SK-N-SH (cell line): ENCODE measurements around the gene MEG3. TPM values are rescaled to one million over a fixed set of nuclear protein-coding genes. Genes with fewer than 3 reads are reported as not detected.

ENCODE experiments used
- CTCF ChIA-PET: fragments of 300-600, 350-600 bp; formaldehyde crosslinking; extraction: SDS; loops from one replicate; lab custom pipeline; 2021; lab: Yijun Ruan, JAX
- POLR2A ChIA-PET: fragments of 350-600 bp; sonication (Branson Sonifier 250); formaldehyde crosslinking; extraction: SDS; loops from one replicate; lab custom pipeline; 2020; ENCODE audit warnings: antibody characterized with exemption, inconsistent platforms; lab: Yijun Ruan, JAX
- DNase-seq: peaks from one replicate; pipeline ENCODE4 v3.0.0; 2012
- H2AFZ ChIP-seq: fragments of 200-600 bp; sonication (generic); 2 replicates; pipeline ENCODE4 v1.8.1; 2016; ENCODE audit warnings: antibody characterized with exemption, mild to moderate bottlenecking, low read depth
- H3F3A ChIP-seq: fragments of 200-600 bp; sonication (generic); replicated peaks from 2 replicates; pipeline ENCODE3; 2016; ENCODE audit warnings: antibody characterized with exemption, mild to moderate bottlenecking; ENCODE audit not compliant: insufficient read depth
- H3K27ac ChIP-seq, 2 experiments: fragments of 200-500 bp in 1 of 2; fragments of 200-600 bp in 1 of 2; sonication (Bioruptor generic) in 1 of 2; sonication (generic), shearing (Covaris generic) in 1 of 2; 2 replicates each; pipeline versions ENCODE4 v1.5.1 to v1.6.1; 2014 to 2016; ENCODE audit warnings: low read depth in 2 of 2, inconsistent platforms in 1 of 2, low read length in 1 of 2, mild to moderate bottlenecking in 1 of 2, mixed read lengths in 1 of 2
- H3K27me3 ChIP-seq: fragments of 200-600 bp; sonication (generic), shearing (Covaris generic); 2 replicates; pipeline ENCODE4 v1.6.1; 2016; ENCODE audit warnings: mixed run types; ENCODE audit not compliant: insufficient read depth
- H3K36me3 ChIP-seq, 2 experiments: fragments of 200-500 bp in 1 of 2; fragments of 200-600 bp in 1 of 2; sonication (Bioruptor generic) in 1 of 2; sonication (generic) in 1 of 2; replicated peaks in 1 of 2; 2 replicates each; pipeline versions ENCODE3 to v1.5.1; 2014 to 2016; ENCODE audit warnings: low read length in 1 of 2, mild to moderate bottlenecking in 1 of 2; ENCODE audit not compliant: insufficient read depth in 2 of 2, control insufficient read depth in 1 of 2
- H3K4me1 ChIP-seq, 2 experiments: fragments of 200-500 bp in 1 of 2; fragments of 200-600 bp in 1 of 2; sonication (Bioruptor generic) in 1 of 2; sonication (generic), shearing (Covaris generic) in 1 of 2; 2 replicates each; pipeline versions ENCODE4 v1.5.1 to v1.6.1; 2014 to 2016; ENCODE audit warnings: low read depth in 1 of 2, low read length in 1 of 2, mixed run types in 1 of 2; ENCODE audit not compliant: insufficient read depth in 2 of 2, control insufficient read depth in 1 of 2
- H3K4me2 ChIP-seq: fragments of 200-600 bp; sonication (generic), shearing (Covaris generic); 2 replicates; pipeline ENCODE4 v1.6.1; 2017; ENCODE audit warnings: mixed run types
- H3K4me3 ChIP-seq, 2 experiments: fragments of 200-500 bp in 1 of 2; fragments of 200-600 bp in 1 of 2; sonication (Bioruptor generic) in 1 of 2; sonication (generic), shearing (Covaris generic) in 1 of 2; 2 replicates each; pipeline versions ENCODE4 v1.5.1 to v1.8.1; 2014 to 2016; ENCODE audit warnings: low read depth in 2 of 2, inconsistent platforms in 1 of 2, low read length in 1 of 2, mild to moderate bottlenecking in 1 of 2, mixed read lengths in 1 of 2, moderate library complexity in 1 of 2
- H3K79me2 ChIP-seq: fragments of 200-600 bp; sonication (generic); 2 replicates; pipeline ENCODE4 v1.8.1; 2017; ENCODE audit warnings: mild to moderate bottlenecking; ENCODE audit not compliant: insufficient read depth
- H3K9ac ChIP-seq: fragments of 200-600 bp; sonication (generic); 2 replicates; pipeline ENCODE4 v1.6.1; 2017; ENCODE audit warnings: mixed run types
- H3K9me2 ChIP-seq: fragments of 200-600 bp; sonication (generic); 2 replicates; pipeline ENCODE4 v1.6.1; 2017; ENCODE audit warnings: mixed run types
- H3K9me3 ChIP-seq: fragments of 200-600 bp; sonication (generic); 2 replicates; pipeline ENCODE4 v1.6.1; 2017; ENCODE audit warnings: mixed run types, mild to moderate bottlenecking, moderate library complexity
- H4K20me1 ChIP-seq: fragments of 200-600 bp; sonication (generic); 2 replicates; pipeline ENCODE4 v1.6.1; 2017; ENCODE audit warnings: mild to moderate bottlenecking, mixed run types; ENCODE audit not compliant: insufficient read depth
- EP300 ChIP-seq, 2 experiments: IDR thresholded peaks; 2 replicates each; pipeline versions ENCODE4 v1.4.0 to v1.6.1; 2012; ENCODE audit warnings: borderline replicate concordance in 1 of 2, low read depth in 1 of 2, low read length in 1 of 2
- MEF2A ChIP-seq: IDR thresholded peaks from 2 replicates; pipeline ENCODE4 v1.4.0; 2012; ENCODE audit warnings: low read depth, borderline replicate concordance
- WGBS: methylation state at CpG from one replicate; pipeline ENCODE4 v1.1.6; 2017; ENCODE audit warnings: low lambda C conversion rate; 5-methylcytosine and 5-hydroxymethylcytosine counted together
- polyA plus RNA-seq, 3 experiments: library from polyadenylated mRNA; depleted of rRNA; stranded (reverse); fragments of >200 nt; gene quantifications; 2 replicates each; pipeline ENCODE4 v1.2.3, GENCODE V29; 2012
- TF ChIP-seq, protein P1 (sequence below): fragments of 200-600 bp; sonication (generic); IDR thresholded peaks from 2 replicates; pipeline ENCODE4 v1.6.1; 2017; ENCODE audit warnings: antibody characterized with exemption, mild to moderate bottlenecking, moderate library complexity
- TF ChIP-seq, protein P2 (sequence below): IDR thresholded peaks from 2 replicates; pipeline ENCODE4 v1.4.0; 2012; ENCODE audit warnings: low read depth, borderline replicate concordance
- TF ChIP-seq, protein P3 (sequence below): IDR thresholded peaks from 2 replicates; pipeline ENCODE4 v1.4.0; 2012; ENCODE audit warnings: low read depth
- TF ChIP-seq, protein P4 (sequence below): IDR thresholded peaks from 2 replicates; pipeline ENCODE4; 2012

The MEG3 gene
- polyA plus RNA-seq, 1 of the 3 experiments (the other 2 are of a cell fraction), result not detected

DNA sequence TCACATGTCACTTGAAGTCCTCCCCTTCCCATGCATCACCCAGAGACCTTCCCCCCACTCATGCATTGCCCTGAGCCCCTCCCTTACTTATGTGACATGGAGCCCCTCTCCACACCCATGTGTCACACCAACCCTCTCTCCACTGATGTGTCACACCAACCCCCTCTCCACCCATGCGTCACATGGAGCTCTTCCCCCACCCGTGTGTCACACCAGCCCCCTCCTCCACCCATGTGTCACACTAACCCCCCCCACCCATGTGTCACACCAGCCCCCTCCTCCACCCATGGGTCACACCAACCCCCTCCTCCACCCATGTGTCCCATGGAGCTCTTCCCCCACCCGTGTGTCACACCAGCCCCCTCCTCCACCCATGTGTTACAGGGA, 47.2 kb downstream of the MEG3 start:
- DNase-seq, result no peak
- no peak overlapping the region for H3K9ac ChIP-seq
- TF ChIP-seq, protein P1, sequence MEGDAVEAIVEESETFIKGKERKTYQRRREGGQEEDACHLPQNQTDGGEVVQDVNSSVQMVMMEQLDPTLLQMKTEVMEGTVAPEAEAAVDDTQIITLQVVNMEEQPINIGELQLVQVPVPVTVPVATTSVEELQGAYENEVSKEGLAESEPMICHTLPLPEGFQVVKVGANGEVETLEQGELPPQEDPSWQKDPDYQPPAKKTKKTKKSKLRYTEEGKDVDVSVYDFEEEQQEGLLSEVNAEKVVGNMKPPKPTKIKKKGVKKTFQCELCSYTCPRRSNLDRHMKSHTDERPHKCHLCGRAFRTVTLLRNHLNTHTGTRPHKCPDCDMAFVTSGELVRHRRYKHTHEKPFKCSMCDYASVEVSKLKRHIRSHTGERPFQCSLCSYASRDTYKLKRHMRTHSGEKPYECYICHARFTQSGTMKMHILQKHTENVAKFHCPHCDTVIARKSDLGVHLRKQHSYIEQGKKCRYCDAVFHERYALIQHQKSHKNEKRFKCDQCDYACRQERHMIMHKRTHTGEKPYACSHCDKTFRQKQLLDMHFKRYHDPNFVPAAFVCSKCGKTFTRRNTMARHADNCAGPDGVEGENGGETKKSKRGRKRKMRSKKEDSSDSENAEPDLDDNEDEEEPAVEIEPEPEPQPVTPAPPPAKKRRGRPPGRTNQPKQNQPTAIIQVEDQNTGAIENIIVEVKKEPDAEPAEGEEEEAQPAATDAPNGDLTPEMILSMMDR, result no peak
- TF ChIP-seq, protein P2, sequence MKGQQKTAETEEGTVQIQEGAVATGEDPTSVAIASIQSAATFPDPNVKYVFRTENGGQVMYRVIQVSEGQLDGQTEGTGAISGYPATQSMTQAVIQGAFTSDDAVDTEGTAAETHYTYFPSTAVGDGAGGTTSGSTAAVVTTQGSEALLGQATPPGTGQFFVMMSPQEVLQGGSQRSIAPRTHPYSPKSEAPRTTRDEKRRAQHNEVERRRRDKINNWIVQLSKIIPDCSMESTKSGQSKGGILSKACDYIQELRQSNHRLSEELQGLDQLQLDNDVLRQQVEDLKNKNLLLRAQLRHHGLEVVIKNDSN, result no peak
- TF ChIP-seq EP300 (IDR thresholded peaks at IDR 0.05; ENCODE audit: borderline replicate concordance in 1 of 2, low read depth in 1 of 2, low read length in 1 of 2) (no peak), MEF2A (no peak)
- TF ChIP-seq, protein P3, sequence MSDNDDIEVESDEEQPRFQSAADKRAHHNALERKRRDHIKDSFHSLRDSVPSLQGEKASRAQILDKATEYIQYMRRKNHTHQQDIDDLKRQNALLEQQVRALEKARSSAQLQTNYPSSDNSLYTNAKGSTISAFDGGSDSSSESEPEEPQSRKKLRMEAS, result no peak
- TF ChIP-seq, all 33 proteins: peak for 0
- H3K36me3 ChIP-seq, result no peaks in the 10 kb centered on the region
- no peak overlapping the region for H3K4me3 ChIP-seq
- H4K20me1 ChIP-seq, result no peaks in the 10 kb centered on the region
- H3K4me1 ChIP-seq, result peaks cover 0 to 2% of the 10 kb centered on the region in 2 experiments; a peak in 1 of 4 replicates
- H2AFZ ChIP-seq, result no peak overlapping the region
- H3K4me2 ChIP-seq, result no peak overlapping the region
- CTCF ChIA-PET, result interaction anchor here (0.6 to 1.7 kb wide), 2 partner anchors 21 to 713 kb away, joined by 3 to 4 read pairs; no protein-coding TSS in a partner anchor
- POLR2A ChIA-PET, result no interaction called here
- H3K27me3 ChIP-seq, result no peaks in the 10 kb centered on the region
- H3F3A ChIP-seq, result no peaks in the 10 kb centered on the region
- H3K9me3 ChIP-seq, result no peaks in the 10 kb centered on the region
- H3K27ac ChIP-seq, result no peak overlapping the region
- no peaks in the 10 kb centered on the region for H3K79me2 ChIP-seq
- 45% methylated on average over 3 of the region's 3 CpGs for WGBS
- H3K9me2 ChIP-seq, result no peaks in the 10 kb centered on the region

DNA sequence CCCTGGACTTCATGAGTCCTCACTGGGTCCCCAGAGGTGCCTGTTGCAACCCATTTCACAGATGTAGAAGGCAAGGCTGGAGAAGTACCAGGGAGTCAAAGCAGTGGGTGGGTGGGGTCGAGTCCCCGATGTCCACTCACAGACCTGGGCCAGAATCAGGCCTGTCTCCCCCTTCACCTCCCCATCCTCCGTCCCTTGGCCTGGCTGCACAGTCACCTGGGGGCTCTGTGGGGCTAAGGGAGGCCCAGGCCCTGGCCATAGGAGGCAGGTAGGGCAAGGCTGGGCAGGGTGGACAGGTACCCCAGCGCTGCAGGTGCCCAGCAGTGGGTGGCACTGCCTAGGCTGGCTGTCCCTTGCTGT, 48.1 kb downstream of the MEG3 start:
- CTCF ChIA-PET, result interaction anchor here (1.7 kb wide), 1 partner anchor 22 kb away, joined by 4 read pairs; no protein-coding TSS in a partner anchor
- no CpG with 5 or more reads among the region's 4 CpGs for WGBS
- Histone ChIP-seq H3K9me2 (no peaks in the 10 kb centered on the region), H3K27me3 (no peaks in the 10 kb centered on the region), H3K4me2 (no peak overlapping the region), H3F3A (no peaks in the 10 kb centered on the region), H3K79me2 (no peaks in the 10 kb centered on the region), H3K4me3 (no peak overlapping the region), H3K9ac (no peak overlapping the region), H3K36me3 (no peaks in the 10 kb centered on the region), H2AFZ (no peak overlapping the region), H4K20me1 (no peaks in the 10 kb centered on the region), H3K4me1 (peaks cover 0 to 7% of the 10 kb centered on the region in 2 experiments; a peak in 1 of 4 replicates), H3K9me3 (no peaks in the 10 kb centered on the region), H3K27ac (no peak overlapping the region)
- TF ChIP-seq, protein P4, sequence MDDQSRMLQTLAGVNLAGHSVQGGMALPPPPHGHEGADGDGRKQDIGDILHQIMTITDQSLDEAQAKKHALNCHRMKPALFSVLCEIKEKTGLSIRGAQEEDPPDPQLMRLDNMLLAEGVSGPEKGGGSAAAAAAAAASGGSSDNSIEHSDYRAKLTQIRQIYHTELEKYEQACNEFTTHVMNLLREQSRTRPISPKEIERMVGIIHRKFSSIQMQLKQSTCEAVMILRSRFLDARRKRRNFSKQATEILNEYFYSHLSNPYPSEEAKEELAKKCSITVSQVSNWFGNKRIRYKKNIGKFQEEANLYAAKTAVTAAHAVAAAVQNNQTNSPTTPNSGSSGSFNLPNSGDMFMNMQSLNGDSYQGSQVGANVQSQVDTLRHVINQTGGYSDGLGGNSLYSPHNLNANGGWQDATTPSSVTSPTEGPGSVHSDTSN, result no peak
- DNase-seq, result no peak
- POLR2A ChIA-PET, result no interaction called here
